Karpas-422 (cell line): ENCODE measurements around the gene RIN1. TPM values are rescaled to one million over a fixed set of nuclear protein-coding genes. Genes with fewer than 3 reads are reported as not detected.

ENCODE experiments used
- DNase-seq: peaks from one replicate; pipeline ENCODE4 v3.0.0-alpha.2; 2015
- H2AFZ ChIP-seq: fragments of 200-600 bp; sonication (generic); 2 replicates; pipeline ENCODE4 v1.6.1; 2014; ENCODE audit warnings: antibody characterized with exemption, low read length, mixed read lengths
- H3K27ac ChIP-seq: fragments of 200-600 bp; sonication (generic); 2 replicates; pipeline ENCODE4 v1.5.1; 2014; ENCODE audit warnings: mild to moderate bottlenecking, low read length, moderate library complexity
- H3K27me3 ChIP-seq: fragments of 200-600 bp; sonication (generic); 2 replicates; pipeline ENCODE4 v1.6.1; 2014; ENCODE audit warnings: low read length, mixed read lengths
- H3K36me3 ChIP-seq: fragments of 200-600 bp; sonication (generic); 2 replicates; pipeline ENCODE4 v1.6.1; 2014; ENCODE audit warnings: low read length, mixed read lengths; ENCODE audit not compliant: insufficient read depth
- H3K4me1 ChIP-seq: fragments of 200-600 bp; sonication (generic); 2 replicates; pipeline ENCODE4 v1.6.1; 2014; ENCODE audit warnings: mild to moderate bottlenecking, low read length, mixed read lengths
- H3K4me2 ChIP-seq: fragments of 200-600 bp; sonication (generic); 2 replicates; pipeline ENCODE4 v1.6.1; 2014; ENCODE audit warnings: low read length, low read depth, mild to moderate bottlenecking; ENCODE audit not compliant: poor library complexity, severe bottlenecking
- H3K4me3 ChIP-seq: fragments of 200-600 bp; sonication (generic); 2 replicates; pipeline ENCODE4 v1.5.1; 2014; ENCODE audit warnings: mild to moderate bottlenecking, antibody characterized with exemption, low read length, mixed read lengths
- H3K79me2 ChIP-seq: fragments of 200-600 bp; sonication (generic); 2 replicates; pipeline ENCODE4 v1.6.1; 2014; ENCODE audit warnings: mild to moderate bottlenecking, low read length, mixed read lengths
- H3K9ac ChIP-seq: fragments of 200-600 bp; sonication (generic); 2 replicates; pipeline ENCODE4 v1.6.0; 2014; ENCODE audit warnings: low read length
- H3K9me2 ChIP-seq: fragments of 200-600 bp; sonication (generic), shearing (Covaris generic); replicated peaks from 2 replicates; pipeline ENCODE4 v1.6.0; 2014; ENCODE audit warnings: mild to moderate bottlenecking, low read length, moderate library complexity; ENCODE audit not compliant: insufficient read depth
- H3K9me3 ChIP-seq: fragments of 300-700, 200-600 bp; sonication (generic); 2 replicates; pipeline ENCODE4 v1.6.1; 2014; ENCODE audit warnings: low read length, mixed read lengths
- H4K20me1 ChIP-seq: fragments of 200-600 bp; sonication (generic); 2 replicates; pipeline ENCODE4 v1.6.1; 2014; ENCODE audit warnings: mild to moderate bottlenecking, antibody characterized with exemption, low read length, low read depth; ENCODE audit not compliant: insufficient read depth
- total RNA-seq: library from RNA; depleted of rRNA; stranded (reverse); fragments of >200 nt; shearing (Covaris generic); gene quantifications from 2 replicates; pipeline ENCODE4 v1.2.3, GENCODE V29; 2014; ENCODE audit warnings: low replicate concordance

Gene RIN1
- total RNA-seq, 1 experiment from 2014 or later = 0.78 TPM

GRCh38 chr11:66332371-66333219, 3.6 kb downstream of the RIN1 start:
- Histone ChIP-seq H3K4me1 (peaks cover 28% of the 10 kb centered on the region), H3K9ac (no peak overlapping the region), H3K36me3 (no peaks in the 10 kb centered on the region), H3K9me2 (no peaks in the 10 kb centered on the region), H3K79me2 (no peaks in the 10 kb centered on the region), H3K27me3 (no peaks in the 10 kb centered on the region), H3K9me3 (no peaks in the 10 kb centered on the region), H2AFZ (no peak overlapping the region), H3K4me2 (no peak overlapping the region), H4K20me1 (no peaks in the 10 kb centered on the region), H3K27ac (no peak overlapping the region), H3K4me3 (no peak overlapping the region)
- no peak for DNase-seq

- peaks cover 19% of the 10 kb centered on the region for H3K4me1 ChIP-seq
- H3K79me2 ChIP-seq = no peaks in the 10 kb centered on the region
- H4K20me1 ChIP-seq = no peaks in the 10 kb centered on the region
- H3K27ac ChIP-seq = no peak overlapping the region
- H3K36me3 ChIP-seq = no peaks in the 10 kb centered on the region
- H2AFZ ChIP-seq = no peak overlapping the region
- no peak overlapping the region for H3K9ac ChIP-seq
- H3K27me3 ChIP-seq = no peaks in the 10 kb centered on the region
- H3K4me3 ChIP-seq = no peak overlapping the region
- no peaks in the 10 kb centered on the region for H3K9me3 ChIP-seq
- no peak for DNase-seq
- H3K4me2 ChIP-seq = no peak overlapping the region
- H3K9me2 ChIP-seq = no peaks in the 10 kb centered on the region
Observed at GRCh38 chr11:66331542-66332370, 4.5 kb downstream of the RIN1 start.

GRCh38 chr11:66330931-66331330, 5.3 kb downstream of the RIN1 start:
- no peak for DNase-seq
- Histone ChIP-seq H3K4me3 (no peak overlapping the region), H2AFZ (no peak overlapping the region), H4K20me1 (no peaks in the 10 kb centered on the region), H3K9me2 (no peaks in the 10 kb centered on the region), H3K27me3 (no peaks in the 10 kb centered on the region), H3K36me3 (no peaks in the 10 kb centered on the region), H3K4me2 (no peak overlapping the region), H3K27ac (no peak overlapping the region), H3K79me2 (no peaks in the 10 kb centered on the region), H3K9ac (no peak overlapping the region), H3K4me1 (peaks cover 16% of the 10 kb centered on the region), H3K9me3 (no peaks in the 10 kb centered on the region)

- Histone ChIP-seq H3K9me2 (no peaks in the 10 kb centered on the region), H3K4me2 (no peak overlapping the region), H3K36me3 (no peaks in the 10 kb centered on the region), H2AFZ (no peak overlapping the region), H3K4me1 (peaks cover 16% of the 10 kb centered on the region), H3K4me3 (no peak overlapping the region), H3K79me2 (no peaks in the 10 kb centered on the region), H3K27ac (no peak overlapping the region), H4K20me1 (no peaks in the 10 kb centered on the region), H3K9me3 (no peaks in the 10 kb centered on the region), H3K27me3 (no peaks in the 10 kb centered on the region), H3K9ac (no peak overlapping the region)
- no peak for DNase-seq
Observed at GRCh38 chr11:66329165-66329673, 7.0 kb downstream of the RIN1 start.

- H3K4me3 ChIP-seq = peak overlapping the region; percentile 52
- no peaks in the 10 kb centered on the region for H4K20me1 ChIP-seq
- peak overlapping the region; percentile 83 for H3K4me2 ChIP-seq
- peaks cover 16% of the 10 kb centered on the region for H3K4me1 ChIP-seq
- H3K36me3 ChIP-seq = no peaks in the 10 kb centered on the region
- H3K27ac ChIP-seq = no peak overlapping the region
- H3K9me3 ChIP-seq = no peaks in the 10 kb centered on the region
- no peaks in the 10 kb centered on the region for H3K9me2 ChIP-seq
- H3K79me2 ChIP-seq = no peaks in the 10 kb centered on the region
- H3K9ac ChIP-seq = peak overlapping the region; percentile 55
- peak overlapping the region; percentile 85 for H2AFZ ChIP-seq
- H3K27me3 ChIP-seq = no peaks in the 10 kb centered on the region
- DNase-seq = peak; percentile 93
Observed at GRCh38 chr11:66328302-66329144, 7.7 kb downstream of the RIN1 start.

- Histone ChIP-seq H3K27ac (no peak overlapping the region), H2AFZ (peak overlapping the region; percentile 85; the same call in 1 of the 2 replicates), H3K4me2 (peak overlapping the region; percentile 83), H4K20me1 (no peaks in the 10 kb centered on the region), H3K36me3 (no peaks in the 10 kb centered on the region), H3K9me3 (no peaks in the 10 kb centered on the region), H3K79me2 (no peaks in the 10 kb centered on the region), H3K27me3 (no peaks in the 10 kb centered on the region), H3K9me2 (no peaks in the 10 kb centered on the region), H3K4me1 (peaks cover 16% of the 10 kb centered on the region), H3K9ac (peak overlapping the region; percentile 18; the same call in 1 of the 2 replicates), H3K4me3 (no peak overlapping the region)
- no peak for DNase-seq
Observed at GRCh38 chr11:66328031-66328301, 8.3 kb downstream of the RIN1 start.

GRCh38 chr11:66327171-66328030, 8.8 kb downstream of the RIN1 start:
- Histone ChIP-seq H3K9me3 (no peaks in the 10 kb centered on the region), H3K27me3 (no peaks in the 10 kb centered on the region), H3K4me1 (peaks cover 16% of the 10 kb centered on the region), H3K36me3 (no peaks in the 10 kb centered on the region), H3K27ac (no peak overlapping the region), H3K9ac (peak overlapping the region; percentile 18; the same call in 1 of the 2 replicates), H3K4me2 (no peak overlapping the region), H2AFZ (no peak overlapping the region), H3K9me2 (no peaks in the 10 kb centered on the region), H3K79me2 (no peaks in the 10 kb centered on the region), H4K20me1 (no peaks in the 10 kb centered on the region), H3K4me3 (no peak overlapping the region)
- no peak for DNase-seq
